NCI-H146 treated with DMSO at 0.1 percent for 48 hours (cell line): Measurements from ENCODE around the gene MTIF3.
A peak's percentile ranks its signal among the peaks of the same experiment; 100 is the strongest.

Experiments
- DNase-seq: peaks from one replicate; lab custom pipeline; 2025; ENCODE audit not compliant: unreplicated experiment; lab: John Stamatoyannopoulos, UW

The MTIF3 gene

GRCh38 chr13:27461940-27462584 is 11.7 kb upstream of the MTIF3 start:
- DNase-seq: no peak

DNA sequence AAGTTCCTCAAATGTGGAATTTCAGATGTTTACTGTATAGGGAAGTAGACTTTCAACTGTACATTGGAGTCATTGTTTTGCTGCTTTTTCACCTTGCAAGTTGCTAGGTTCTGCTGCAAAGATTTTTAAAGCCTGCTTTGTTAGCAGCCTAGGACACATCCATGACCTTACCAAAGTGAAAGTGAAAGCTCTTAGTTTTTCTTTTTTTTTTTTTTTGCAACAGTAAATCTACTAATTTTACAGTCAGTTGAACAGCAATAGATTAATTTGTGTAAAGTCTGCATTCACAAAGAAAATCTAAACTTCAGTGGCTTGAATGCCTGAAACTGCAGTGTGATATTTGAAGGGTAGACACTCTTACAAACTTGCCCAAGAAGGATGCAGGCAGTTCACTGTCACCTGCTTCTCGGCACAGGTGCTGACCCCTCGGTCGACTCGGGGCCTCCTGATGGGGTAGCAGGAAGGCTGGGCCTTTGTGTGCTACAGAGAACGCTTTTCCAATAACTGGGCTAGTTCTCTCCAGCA is 5.0 kb upstream of the MTIF3 start:
- peak; percentile 18 for DNase-seq

- DNase-seq: peak; percentile 22
Measured at GRCh38 chr13:27450921-27451471, 632 bp upstream of the MTIF3 start.

- no peak for DNase-seq
Measured at GRCh38 chr13:27449081-27449603, 1.2 kb downstream of the MTIF3 start.

DNA sequence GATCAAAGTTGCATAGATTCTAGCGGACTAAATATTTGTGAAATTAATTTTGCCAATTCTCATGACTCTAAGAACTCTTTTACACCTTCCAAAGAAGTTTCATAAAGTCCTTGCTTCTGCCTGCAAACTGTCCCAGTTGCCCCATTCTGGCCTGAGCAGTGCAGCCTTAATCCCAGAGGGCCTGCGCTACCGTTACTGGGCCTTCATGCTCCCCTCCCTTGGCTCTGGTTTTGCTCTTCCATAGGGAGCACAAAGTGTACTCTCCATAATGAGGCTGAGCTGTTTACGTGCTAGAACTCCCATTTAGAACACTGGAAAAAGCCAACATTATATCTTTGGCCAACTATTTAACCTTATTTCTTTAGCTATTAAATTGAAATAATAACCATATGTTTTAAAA is 2.1 kb downstream of the MTIF3 start:
- DNase-seq: no peak

DNA sequence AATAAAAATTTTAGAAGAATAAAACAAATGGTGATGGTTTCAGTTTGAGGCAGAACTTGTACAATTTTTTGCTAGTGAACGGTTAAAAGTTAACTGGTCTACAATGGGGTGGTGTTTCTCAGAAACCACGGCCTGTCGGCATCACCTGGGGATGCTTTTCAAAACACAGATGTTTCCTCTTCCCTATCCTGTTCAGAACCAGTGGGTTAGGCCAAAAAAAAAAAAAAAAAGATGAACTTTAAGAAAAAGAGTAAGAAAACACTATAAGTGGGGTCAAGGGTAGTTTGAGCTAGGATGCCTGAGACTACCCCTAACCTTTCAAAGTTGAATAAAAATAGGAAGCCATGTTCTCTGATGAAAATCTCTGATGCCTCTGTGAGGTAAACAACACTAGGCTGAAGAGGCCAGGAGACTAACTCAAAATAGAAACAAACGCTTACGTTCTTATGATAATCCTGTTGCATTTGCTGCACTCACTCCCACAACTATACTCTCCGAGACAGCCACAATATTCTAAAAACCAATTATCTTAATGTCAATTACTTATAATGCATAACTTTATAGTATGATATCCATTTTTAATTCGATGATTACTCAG is 3.3 kb downstream of the MTIF3 start:
- no peak for DNase-seq

- DNase-seq: no peak
Measured at GRCh38 chr13:27442797-27443196, 7.6 kb downstream of the MTIF3 start.

DNA sequence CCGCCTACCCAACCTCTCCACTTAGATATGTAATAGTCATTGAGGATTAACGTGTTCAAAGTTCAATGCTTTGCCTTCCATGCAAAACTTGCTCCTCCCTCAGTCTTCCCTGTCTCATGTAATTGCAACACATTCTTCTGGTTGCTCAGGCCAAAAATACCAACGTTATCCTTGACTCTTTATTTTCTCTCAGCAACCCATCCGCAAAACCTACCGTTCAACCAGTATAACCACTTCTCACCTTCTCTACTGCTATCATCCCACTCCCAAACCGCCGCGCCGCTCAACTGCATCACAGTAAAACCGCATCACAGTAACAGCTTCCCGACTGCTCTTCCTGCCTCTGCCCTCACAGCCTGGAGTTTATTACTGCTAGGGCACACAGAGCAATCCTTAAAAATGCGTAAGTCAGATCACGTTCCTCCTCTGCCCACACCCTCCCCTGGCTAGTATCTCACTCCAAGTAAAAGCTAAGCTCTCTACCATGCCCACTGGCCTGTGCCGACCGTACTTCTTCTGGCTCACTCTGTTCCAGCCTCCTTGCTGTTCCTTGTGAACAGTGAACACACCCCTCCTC is 8.2 kb downstream of the MTIF3 start:
- DNase-seq: no peak

- DNase-seq: no peak
Measured at GRCh38 chr13:27440408-27440807, 10.0 kb downstream of the MTIF3 start.

- DNase-seq: no peak
Measured at GRCh38 chr13:27437126-27437525, 13.2 kb downstream of the MTIF3 start.

GRCh38 chr13:27432611-27433210 is 17.7 kb downstream of the MTIF3 start:
- DNase-seq: no peak

DNA sequence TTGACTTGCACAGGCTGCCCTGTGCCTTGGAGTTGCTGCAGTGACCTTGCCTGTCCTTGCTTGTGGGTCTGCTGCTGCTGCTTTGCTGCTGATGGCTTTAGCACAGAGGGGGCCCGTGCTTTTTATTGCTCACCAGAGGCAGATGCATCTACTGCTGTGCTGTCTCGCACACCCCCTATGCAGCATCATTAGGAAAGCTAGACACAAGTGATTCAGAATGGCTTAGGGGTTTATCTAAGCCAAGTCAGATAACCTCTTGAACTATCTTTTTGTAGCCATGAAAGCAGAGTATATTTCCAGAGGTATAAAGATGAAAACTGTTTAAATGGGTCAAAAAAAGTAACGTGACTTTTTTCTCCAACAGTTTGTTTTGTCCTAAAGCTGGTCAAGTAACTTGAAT is 18.2 kb downstream of the MTIF3 start:
- DNase-seq: no peak

- DNase-seq: no peak
Measured at GRCh38 chr13:27428160-27428559, 22.2 kb downstream of the MTIF3 start.

DNA sequence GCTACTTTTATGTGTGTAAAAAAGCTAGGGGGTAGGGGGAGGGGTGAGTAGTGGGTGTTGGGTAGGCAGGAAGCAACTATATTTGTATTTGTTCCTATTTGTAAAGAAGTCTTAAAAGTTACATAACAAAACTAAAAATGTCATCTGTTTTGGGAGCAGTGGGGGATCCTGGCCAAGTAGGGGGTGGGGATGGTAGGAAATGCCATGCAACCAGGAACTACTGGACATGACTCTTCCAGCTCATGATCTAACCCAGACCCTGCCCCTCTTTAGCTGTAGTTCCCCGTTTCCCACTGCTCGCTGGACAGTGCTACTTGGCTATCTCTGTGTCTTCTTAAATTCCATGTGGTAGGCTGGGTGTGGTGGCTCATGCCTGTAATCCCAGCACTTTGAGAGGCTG is 22.7 kb downstream of the MTIF3 start:
- no peak for DNase-seq

GRCh38 chr13:27425918-27426630 is 24.3 kb downstream of the MTIF3 start:
- DNase-seq: peak; percentile 20

DNA sequence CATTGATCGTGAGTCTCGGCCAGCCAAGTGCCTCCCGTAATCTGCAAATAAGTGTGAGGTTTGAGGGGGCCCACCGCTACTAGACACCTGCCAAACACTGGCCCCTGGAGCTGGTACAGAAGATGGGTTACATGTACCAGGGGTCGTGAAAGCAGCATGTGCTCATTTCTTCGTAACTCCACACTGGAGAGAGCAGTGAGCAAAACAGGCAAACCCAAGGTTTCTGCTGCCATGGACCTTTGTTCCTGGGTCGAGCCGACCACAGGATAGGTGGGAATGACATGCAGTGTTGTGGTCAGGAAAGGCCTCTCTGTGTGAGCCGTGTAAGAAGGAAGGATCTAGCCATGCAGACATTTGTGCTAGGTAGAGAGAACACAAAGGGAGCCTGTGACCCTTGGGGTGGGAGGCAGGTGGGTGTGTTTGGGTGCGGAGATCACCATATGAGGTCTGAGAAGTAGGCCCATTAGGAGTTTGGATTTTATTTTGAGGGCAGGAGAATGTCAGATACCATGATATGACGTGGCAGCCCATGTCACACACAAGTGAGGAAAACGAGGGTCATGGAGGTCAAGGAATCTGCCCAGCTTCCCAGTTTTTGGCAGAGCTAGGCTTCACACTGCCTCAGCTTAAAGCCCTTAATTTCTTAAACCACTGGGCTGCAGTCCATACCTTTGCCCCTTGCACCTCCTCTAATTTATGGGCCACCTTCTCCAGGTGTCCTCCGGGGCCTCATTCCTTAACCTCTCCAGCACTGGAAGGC is 25.0 kb downstream of the MTIF3 start:
- DNase-seq: no peak

DNA sequence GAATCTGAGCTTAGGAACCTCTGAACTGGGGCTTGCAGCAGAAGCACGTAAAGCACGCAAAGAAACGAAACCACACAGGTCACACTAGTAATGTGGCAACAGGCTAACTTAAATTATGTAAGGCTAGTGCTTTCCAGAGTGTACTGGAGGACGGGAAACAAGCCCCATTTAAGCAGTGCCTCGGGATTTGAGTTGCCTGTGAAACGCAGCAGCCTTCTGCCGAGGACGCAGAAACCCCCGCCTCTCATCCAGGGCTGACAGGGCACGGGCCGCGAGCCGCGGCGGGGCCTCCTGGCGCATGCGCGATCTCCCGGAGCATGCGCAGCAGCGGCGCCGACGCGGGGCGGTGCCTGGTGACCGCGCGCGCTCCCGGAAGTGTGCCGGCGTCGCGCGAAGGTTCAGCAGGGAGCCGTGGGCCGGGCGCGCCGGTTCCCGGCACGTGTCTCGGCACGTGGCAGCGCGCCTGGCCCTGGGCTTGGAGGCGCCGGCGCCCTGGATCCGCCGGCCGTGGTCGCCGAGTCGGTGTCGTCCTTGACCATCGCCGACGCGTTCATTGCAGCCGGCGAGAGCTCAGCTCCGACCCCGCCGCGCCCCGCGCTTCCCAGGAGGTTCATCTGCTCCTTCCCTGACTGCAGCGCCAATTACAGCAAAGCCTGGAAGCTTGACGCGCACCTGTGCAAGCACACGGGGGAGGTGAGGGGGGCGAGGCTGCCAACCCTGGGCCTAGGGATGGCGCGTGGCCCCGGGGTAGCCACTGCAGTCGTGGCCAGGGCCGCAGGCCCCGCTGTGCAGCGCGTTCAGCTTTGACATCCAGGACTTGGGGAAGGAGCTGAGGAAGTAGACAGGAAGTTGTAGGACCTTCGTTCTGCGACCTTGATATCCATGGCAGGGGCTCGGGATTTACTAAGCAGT is 25.9 kb downstream of the MTIF3 start, which contains the start of gene GTF3A:
Gene GTF3A (plus strand): TSS at position 374 of the 912 bp plus-strand sequence.
- DNase-seq: peak; percentile 67

GRCh38 chr13:27423333-27423732 is 27.0 kb downstream of the MTIF3 start:
- DNase-seq: no peak
